ENCODE results near the gene ARHGAP28.

The ARHGAP28 gene

GRCh38 chr18:6939972-6940371 lies 210.5 kb downstream of the ARHGAP28 start:
- no peak for TF ChIP-seq CTCF (IDR thresholded peaks at IDR 0.05; ENCODE audit: low read depth, low read length)
- DNase-seq (ENCODE audit: extremely low read depth, low read depth): no peak

- DNase-seq (ENCODE audit: extremely low read depth, low read depth): no peak
- TF ChIP-seq CTCF (IDR thresholded peaks at IDR 0.05; ENCODE audit: low read depth, low read length): no peak
Observed at GRCh38 chr18:6940451-6940850, 210.9 kb downstream of the ARHGAP28 start.

- TF ChIP-seq CTCF (IDR thresholded peaks at IDR 0.05; ENCODE audit: low read depth, low read length): no peak
- no peak for DNase-seq (ENCODE audit: extremely low read depth, low read depth)
Observed at GRCh38 chr18:6941996-6942395, 212.5 kb downstream of the ARHGAP28 start.

GRCh38 chr18:6942742-6943141 lies 213.2 kb downstream of the ARHGAP28 start:
- TF ChIP-seq CTCF (IDR thresholded peaks at IDR 0.05; ENCODE audit: low read depth, low read length): no peak
- DNase-seq (ENCODE audit: extremely low read depth, low read depth): no peak

GRCh38 chr18:6943143-6943542 lies 213.6 kb downstream of the ARHGAP28 start:
- no peak for DNase-seq (ENCODE audit: extremely low read depth, low read depth)
- no peak for TF ChIP-seq CTCF (IDR thresholded peaks at IDR 0.05; ENCODE audit: low read depth, low read length)

- no peak for DNase-seq (ENCODE audit: extremely low read depth, low read depth)
- TF ChIP-seq CTCF (IDR thresholded peaks at IDR 0.05; ENCODE audit: low read depth, low read length): no peak
Observed at GRCh38 chr18:6947338-6948030, 218.0 kb downstream of the ARHGAP28 start.

GRCh38 chr18:6948281-6949055 lies 219.0 kb downstream of the ARHGAP28 start:
- TF ChIP-seq CTCF (IDR thresholded peaks at IDR 0.05; ENCODE audit: low read depth, low read length): no peak
- DNase-seq (ENCODE audit: extremely low read depth, low read depth): no peak

Measured in AG09319 (cell line).